ENCODE measurements around the gene PRKG1.

DNA sequence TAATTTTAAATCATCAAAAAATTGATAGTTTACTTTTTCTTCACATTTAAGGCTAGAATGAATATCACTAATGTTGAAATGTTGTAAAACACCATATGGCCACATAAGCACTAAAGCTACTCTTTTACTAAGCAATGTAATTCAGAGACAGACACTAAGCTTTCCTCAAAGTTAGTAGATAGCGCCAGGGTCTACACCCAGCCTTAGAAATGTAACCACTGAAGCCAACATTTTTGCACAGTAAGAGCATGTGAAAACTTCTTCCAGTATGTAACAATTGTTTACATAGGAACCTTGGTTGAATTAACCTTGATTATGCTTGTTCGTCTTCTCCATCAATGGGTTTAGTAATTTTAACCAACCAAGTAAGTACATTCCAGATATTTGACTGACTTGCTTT lies 28.4 kb upstream of the PRKG1 start:
- TF ChIP-seq CTCF (IDR thresholded peaks at IDR 0.05): no peak
- TF ChIP-seq POLR2AphosphoS5 (IDR thresholded peaks at IDR 0.05): no peak

Data from esophagus muscularis mucosa (tissue), 3 donors.